ENCODE measurements around the gene VPS51.

VPS51 gene

GRCh38 chr11:65053827-65054508 lies 42.0 kb upstream of the VPS51 start:
- Histone ChIP-seq H3K36me3 (replicated peaks; ENCODE audit: insufficient read depth, low read length) (no peaks in the 10 kb centered on the region), H3K4me3 (ENCODE audit: low read length) (no peak overlapping the region), H3K27me3 (replicated peaks; ENCODE audit: insufficient read depth, low read length) (no peaks in the 10 kb centered on the region), H3K27ac (ENCODE audit: low read length) (no peak overlapping the region), H3K9me2 (replicated peaks; ENCODE audit: insufficient read depth, low read length) (no peaks in the 10 kb centered on the region), H2AFZ (ENCODE audit: low read length) (no peak overlapping the region), H4K20me1 (ENCODE audit: insufficient read depth, low read length) (no peaks in the 10 kb centered on the region), H3K9me3 (replicated peaks; ENCODE audit: insufficient read depth, low read length) (no peaks in the 10 kb centered on the region), H3K9ac (ENCODE audit: low read length) (no peak overlapping the region), H3K79me2 (ENCODE audit: low read length) (no peaks in the 10 kb centered on the region), H3F3A (ENCODE audit: insufficient read depth, low read length) (peaks cover 12% of the 10 kb centered on the region), H3K4me1 (ENCODE audit: low read length) (peaks cover 22% of the 10 kb centered on the region), H3K4me2 (ENCODE audit: low read depth, low read length) (peak overlapping the region; percentile 7; the same call in 1 of the 2 replicates)
- no peak for DNase-seq
- no peak for TF ChIP-seq EZH2phosphoT487 (IDR thresholded peaks at IDR 0.05; ENCODE audit: low read length)
- TF ChIP-seq EZH2 (optimal IDR thresholded peaks at IDR 0.05; ENCODE audit: low read depth, low read length), result no peak
- no peak for TF ChIP-seq CTCF (IDR thresholded peaks at IDR 0.05; ENCODE audit: low read length)

- Histone ChIP-seq H3K4me2 (ENCODE audit: low read depth, low read length) (0 out of 2 replicates have a peak overlapping the region, but pooled peaks have one; percentile 3), H3K4me3 (ENCODE audit: low read length) (no peak overlapping the region), H3K9ac (ENCODE audit: low read length) (no peak overlapping the region), H3K79me2 (ENCODE audit: low read length) (no peaks in the 10 kb centered on the region), H3K9me2 (replicated peaks; ENCODE audit: insufficient read depth, low read length) (no peaks in the 10 kb centered on the region), H3K4me1 (ENCODE audit: low read length) (peaks cover 27% of the 10 kb centered on the region), H3K9me3 (replicated peaks; ENCODE audit: insufficient read depth, low read length) (no peaks in the 10 kb centered on the region), H2AFZ (ENCODE audit: low read length) (no peak overlapping the region), H4K20me1 (ENCODE audit: insufficient read depth, low read length) (no peaks in the 10 kb centered on the region), H3K27ac (ENCODE audit: low read length) (no peak overlapping the region), H3K27me3 (replicated peaks; ENCODE audit: insufficient read depth, low read length) (no peaks in the 10 kb centered on the region), H3K36me3 (replicated peaks; ENCODE audit: insufficient read depth, low read length) (no peaks in the 10 kb centered on the region), H3F3A (ENCODE audit: insufficient read depth, low read length) (peaks cover 12% of the 10 kb centered on the region)
- peak; percentile 17 for DNase-seq
- TF ChIP-seq CTCF (IDR thresholded peaks at IDR 0.05; ENCODE audit: low read length), result no peak
Measured at GRCh38 chr11:65055538-65055937, 40.5 kb upstream of the VPS51 start.

GRCh38 chr11:65056999-65057398 lies 39.0 kb upstream of the VPS51 start:
- H3K9ac ChIP-seq (ENCODE audit: low read length), result no peak overlapping the region
- H2AFZ ChIP-seq (ENCODE audit: low read length), result no peak overlapping the region
- H3K9me2 ChIP-seq (replicated peaks; ENCODE audit: insufficient read depth, low read length), result no peaks in the 10 kb centered on the region
- H3K4me3 ChIP-seq (ENCODE audit: low read length), result no peak overlapping the region
- H3K9me3 ChIP-seq (replicated peaks; ENCODE audit: insufficient read depth, low read length), result no peaks in the 10 kb centered on the region
- no peaks in the 10 kb centered on the region for H3K79me2 ChIP-seq (ENCODE audit: low read length)
- no peaks in the 10 kb centered on the region for H3K36me3 ChIP-seq (replicated peaks; ENCODE audit: insufficient read depth, low read length)
- H3K4me2 ChIP-seq (ENCODE audit: low read depth, low read length), result no peak overlapping the region
- DNase-seq, result no peak
- H3F3A ChIP-seq (ENCODE audit: insufficient read depth, low read length), result peaks cover 11% of the 10 kb centered on the region
- H3K27ac ChIP-seq (ENCODE audit: low read length), result no peak overlapping the region
- H3K4me1 ChIP-seq (ENCODE audit: low read length), result peaks cover 30% of the 10 kb centered on the region
- H4K20me1 ChIP-seq (ENCODE audit: insufficient read depth, low read length), result no peaks in the 10 kb centered on the region
- H3K27me3 ChIP-seq (replicated peaks; ENCODE audit: insufficient read depth, low read length), result no peaks in the 10 kb centered on the region
- TF ChIP-seq EZH2 (optimal IDR thresholded peaks at IDR 0.05; ENCODE audit: low read depth, low read length) (no peak), CTCF (IDR thresholded peaks at IDR 0.05; ENCODE audit: low read length) (no peak), EZH2phosphoT487 (IDR thresholded peaks at IDR 0.05; ENCODE audit: low read length) (no peak)

Data from MM.1S (cell line).